ENCODE data around the gene UTS2R.

The UTS2R gene

DNA sequence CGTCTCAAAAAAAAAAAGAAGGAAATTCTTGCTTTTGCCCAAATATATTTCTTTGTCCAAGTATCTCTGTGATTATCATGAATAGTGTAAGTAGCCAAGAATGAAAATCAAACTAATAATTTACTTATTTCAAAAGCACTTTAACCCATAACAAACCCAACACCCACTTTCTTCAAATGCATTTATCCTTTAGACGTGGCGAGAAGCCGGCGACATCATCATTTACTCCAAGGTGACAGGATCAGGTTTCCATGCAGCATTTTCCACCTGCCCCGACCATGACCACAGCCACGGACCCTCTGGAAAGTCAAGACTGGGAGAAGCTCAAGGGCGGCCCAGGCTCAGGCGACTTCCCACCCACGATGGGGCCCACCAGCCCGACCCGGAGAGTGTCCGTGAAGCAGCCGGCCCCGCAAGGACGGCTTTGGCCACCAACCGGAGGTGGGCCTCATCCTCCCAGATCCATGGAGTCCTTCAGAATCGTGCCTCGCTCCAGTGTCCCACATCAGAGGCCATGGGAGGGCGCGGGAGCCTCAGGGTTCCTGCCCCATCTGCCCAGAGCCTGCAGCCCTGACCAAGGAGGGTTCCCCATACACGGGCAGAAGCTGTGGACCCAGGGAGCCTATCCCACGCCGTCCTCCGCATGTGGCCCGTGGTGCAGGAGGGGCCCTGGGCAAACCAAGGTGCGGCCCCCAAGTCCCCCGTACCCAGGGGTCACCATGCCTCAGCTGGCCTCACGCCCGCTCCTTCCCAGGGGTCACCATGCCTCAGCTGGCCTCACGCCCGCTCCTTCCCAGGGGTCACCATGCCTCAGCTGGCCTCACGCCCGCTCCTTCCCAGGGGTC is 18.7 kb downstream of the UTS2R start:
- DNase-seq: no peak

DNA sequence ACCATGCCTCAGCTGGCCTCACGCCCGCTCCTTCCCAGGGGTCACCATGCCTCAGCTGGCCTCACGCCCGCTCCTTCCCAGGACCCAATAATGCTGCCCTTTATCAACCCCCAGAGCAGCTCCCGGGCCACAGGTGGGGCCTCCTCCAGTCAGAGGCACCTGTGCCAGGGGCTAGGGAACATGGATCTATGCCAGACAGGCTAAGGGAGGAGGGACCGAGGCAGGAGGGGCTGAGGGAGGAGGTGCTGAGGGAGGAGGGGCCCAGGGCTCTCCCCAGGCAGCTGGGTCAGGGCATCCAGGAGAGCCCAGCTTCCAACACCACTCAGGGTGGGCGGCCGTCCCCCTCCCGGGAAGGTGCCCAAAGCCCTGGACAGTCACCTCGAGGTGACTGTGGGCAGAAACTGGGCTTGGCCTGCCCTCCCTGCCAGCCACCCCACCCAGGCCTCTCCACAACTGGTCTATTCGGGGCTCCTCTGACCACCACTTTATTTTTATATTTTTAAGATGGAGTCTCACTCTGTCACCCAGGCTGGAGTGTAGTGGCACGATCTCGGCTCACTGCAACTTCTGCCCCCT is 19.4 kb downstream of the UTS2R start:
- no peak for DNase-seq

DNA sequence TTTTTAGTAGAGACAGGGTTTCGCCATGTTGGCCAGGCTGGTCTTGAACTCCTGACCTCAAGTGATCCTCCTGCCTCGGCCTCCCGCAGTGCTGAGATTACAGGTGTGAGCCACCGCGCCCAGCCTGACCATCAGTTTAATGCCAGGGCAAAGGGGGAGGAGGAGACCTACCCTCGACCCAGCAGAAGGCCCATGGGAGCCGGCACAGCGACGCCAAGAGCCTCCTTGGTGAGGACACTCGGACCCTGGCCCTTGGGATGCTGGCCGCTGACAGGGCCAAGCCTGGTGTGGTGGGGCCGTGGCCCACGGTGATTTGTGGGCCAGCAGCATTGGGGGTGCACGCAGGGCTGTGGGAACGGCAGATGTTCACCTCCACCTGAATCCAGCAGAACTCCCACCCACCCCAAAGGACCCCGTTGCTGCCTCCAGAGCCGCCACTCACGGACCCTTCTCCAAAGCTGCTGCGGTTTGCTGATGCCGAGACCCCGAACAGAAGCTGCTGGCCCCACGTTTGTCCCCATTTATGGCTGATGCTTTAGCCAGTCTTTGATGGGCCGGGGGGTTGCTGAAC is 20.0 kb downstream of the UTS2R start:
- DNase-seq: no peak

DNA sequence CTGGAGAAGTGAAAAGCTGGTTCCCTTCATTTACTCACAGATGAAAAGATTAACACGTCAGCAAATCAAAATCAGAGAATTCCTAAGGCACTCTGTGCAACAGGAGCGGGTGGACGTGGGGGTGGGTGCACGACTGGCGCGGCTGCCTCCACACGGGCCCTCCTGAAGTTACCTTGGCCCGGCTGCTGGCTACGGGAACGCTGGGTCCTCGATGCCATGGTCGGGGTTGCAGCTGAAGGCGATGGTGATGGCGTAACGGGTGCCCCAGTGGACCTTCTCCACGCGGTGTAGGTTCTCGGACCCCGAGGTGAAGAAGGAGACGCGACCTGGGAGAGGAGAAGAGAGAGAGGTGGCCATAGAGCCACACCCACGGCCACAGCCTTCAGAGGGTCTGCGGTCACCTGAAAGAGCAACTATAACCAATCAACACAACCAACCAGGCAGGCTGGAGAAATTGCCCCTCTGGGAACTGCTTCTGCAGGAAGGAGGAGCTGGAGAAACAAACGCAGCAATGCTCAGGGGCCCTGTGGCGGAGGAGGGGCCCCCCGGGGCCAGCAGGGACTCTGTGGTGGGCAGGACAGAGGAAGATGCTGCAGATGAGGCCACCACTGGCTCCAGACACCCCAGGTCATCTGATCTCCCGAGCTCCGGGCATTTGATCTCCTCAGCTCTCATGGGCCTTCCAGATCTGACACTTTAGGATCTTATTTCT is 20.8 kb downstream of the UTS2R start:
- no peak for DNase-seq

DNA sequence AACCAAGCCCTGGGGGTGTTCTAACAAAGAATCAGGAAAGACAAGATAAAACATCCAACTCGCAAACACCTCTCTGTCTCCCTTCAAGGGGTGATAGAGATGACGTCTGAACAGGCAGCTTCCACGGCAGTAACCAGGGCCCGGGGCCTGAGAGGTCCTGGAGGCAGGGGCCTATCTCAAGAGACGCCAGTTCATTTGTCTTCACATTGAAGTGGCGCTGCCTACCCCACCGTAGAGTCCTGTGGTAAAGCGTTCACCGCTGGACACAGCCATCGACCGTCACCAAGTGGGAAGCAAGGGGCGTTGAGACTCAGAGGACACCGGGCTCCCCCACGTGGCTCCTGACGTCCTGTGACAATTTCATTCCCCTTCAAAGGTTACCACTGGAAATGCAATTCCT is 21.4 kb downstream of the UTS2R start:
- DNase-seq: no peak

DNA sequence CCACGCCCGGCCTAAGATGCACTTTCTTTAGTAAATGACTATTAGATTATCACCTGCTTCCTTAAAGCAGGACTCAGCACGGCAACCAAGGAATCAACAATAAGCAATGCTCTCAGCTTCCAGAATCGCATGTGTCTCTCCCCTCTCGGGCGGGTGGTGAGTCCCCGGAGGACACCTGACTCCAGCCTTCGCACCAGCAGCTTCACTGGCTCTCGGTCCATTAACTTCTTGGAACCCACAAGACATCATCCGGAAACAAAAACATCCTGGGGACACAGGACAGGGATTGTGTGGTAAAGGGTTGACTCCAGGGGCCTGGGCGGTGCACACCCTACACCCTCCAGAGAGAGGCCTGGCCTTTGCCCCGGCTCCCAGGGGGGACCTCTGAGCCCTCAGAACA is 22.7 kb downstream of the UTS2R start:
- no peak for DNase-seq

DNA sequence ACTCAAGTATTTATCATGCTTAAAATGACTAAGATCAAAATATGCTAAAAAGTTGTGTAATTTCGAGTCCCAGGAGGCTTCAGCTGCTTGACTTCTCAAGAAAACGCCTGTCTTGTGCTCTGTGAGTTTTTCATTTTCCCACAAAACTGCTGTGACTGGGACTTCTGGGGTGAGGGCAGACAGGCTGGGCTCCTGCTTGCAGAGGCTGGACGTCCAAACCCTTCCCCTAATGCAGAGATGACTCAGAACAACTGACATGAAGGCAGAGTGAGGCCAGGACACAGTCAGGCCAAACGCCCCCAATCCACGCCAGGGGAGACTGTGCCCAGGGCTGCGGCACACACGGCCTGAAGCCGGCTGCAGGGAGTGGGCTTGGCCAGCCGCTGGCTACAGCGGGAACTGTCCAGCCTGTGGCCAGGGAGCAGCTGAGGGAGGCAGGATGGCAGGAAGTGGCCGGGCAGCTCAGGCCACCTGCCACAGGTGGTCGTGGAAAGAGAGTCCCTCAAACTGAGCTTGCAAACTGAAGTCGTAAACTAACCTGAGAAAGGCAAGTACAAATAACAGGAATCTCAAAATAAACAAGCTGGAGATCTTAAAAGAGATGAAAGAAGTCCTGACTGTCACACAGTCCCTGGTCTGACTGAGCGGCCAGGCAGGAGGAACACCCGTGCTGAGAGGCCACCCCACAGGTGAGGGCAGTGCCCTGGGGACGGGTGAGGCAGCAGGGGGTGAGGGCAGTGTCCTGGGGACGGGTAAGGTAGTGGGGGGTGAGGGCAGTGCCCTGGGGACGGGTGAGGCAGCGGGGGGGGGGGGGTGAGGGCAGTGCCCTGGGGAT is 25.3 kb downstream of the UTS2R start:
- DNase-seq: peak; percentile 4

DNA sequence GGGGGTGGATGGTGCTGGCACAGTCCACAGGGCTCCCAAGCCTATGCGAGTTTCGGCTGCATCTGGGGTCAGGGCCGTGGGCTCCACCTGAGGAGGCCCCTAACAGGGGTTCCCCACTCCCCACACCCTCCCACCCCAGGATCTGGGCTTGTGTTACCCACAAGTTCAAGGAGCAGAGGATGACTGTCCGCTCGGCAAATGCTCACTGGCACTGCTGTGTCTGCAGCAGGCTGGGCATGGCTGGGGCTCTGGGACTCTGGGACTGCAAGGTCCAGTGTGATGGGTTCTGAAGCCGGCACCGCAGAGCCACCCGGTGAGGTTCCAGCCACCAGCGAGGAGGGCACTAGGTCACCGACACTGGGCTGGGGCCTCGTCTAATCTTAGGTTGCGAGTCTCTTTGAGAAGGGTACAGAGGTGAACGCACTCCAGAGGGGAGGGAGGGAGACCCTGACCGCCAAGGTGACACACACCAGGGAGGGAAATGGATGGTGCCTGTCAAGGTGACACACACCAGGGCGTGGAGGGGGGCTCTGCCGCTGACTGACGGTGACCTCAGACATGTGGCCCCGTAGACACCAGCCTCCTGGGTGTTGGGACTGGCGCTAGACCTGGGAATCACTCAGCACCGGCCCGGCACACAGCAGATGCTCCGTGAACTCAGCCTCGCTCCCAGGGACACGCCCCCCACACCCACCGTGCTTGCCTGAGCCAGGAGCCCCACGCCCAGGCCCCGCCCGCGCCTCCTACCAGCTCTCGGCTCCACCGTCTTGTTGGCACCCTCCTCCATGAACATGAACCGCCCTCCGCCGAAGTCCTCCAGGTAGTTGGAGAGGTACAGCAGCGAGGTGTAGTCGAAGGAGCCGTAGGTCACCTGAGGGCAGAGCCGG is 26.1 kb downstream of the UTS2R start:
- no peak for DNase-seq

DNA sequence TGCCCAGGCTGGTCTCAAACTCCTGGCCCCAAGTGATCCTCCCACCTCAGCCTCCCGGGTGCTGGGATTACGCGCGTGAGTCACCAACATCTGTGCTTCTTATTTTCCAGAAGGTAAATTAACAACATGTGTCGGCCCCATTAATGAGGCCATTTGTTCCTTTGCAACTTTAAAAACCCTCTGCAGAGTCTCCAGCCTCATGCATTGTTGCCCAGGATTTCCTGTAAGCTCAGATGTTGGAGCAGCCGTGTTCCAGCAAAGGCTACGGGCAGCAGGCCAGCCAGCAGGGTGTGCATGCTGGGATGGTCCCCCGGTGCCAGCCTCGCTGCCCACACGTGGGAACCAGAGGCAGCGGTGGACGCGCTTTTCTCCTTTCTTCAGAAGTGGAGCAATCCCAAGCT is 27.5 kb downstream of the UTS2R start:
- DNase-seq: peak; percentile 87

DNA sequence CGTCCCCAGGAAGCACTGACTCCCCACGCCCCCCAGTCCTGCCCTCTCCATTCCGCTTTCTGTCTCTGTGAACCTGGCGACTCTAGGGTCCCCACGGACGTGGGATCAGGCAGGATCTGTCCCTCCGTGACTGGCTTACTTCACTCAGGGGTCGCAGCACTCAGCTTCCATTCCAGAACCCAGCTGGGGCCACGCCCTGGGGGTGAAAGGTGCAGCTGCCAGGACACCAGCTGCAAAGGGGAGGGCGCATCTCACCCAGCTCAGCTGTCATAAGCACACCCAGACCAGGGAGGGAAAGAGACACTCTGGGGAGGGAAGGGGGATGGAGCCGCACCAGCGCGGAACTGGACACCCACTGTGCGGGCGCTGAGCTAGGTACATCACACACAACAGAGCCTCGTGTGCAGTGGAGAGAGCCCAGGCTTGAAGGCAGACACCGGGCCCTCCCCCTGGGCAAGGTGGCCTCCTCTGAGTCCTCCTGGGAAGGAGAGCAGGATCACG is 28.1 kb downstream of the UTS2R start:
- DNase-seq: peak; percentile 81

DNA sequence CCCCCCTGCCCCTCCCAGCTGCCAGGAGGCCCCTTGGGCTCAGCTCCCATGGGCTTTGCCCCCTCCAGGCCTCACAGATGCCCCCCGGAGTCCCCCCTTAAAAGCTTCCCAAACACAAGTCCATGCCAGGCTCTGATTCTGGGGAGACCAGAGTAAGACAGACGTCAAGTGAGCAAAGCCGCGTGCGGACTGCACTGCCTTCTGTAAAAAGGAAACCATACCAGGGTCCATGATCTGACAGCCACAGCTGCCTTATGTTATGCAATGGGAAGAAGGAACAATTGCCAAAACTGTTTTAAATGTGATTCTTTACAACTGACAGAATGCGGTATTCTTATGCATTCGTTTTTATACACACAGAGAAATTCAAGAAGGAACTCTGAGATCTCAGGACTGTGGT is 28.6 kb downstream of the UTS2R start:
- DNase-seq: no peak

DNA sequence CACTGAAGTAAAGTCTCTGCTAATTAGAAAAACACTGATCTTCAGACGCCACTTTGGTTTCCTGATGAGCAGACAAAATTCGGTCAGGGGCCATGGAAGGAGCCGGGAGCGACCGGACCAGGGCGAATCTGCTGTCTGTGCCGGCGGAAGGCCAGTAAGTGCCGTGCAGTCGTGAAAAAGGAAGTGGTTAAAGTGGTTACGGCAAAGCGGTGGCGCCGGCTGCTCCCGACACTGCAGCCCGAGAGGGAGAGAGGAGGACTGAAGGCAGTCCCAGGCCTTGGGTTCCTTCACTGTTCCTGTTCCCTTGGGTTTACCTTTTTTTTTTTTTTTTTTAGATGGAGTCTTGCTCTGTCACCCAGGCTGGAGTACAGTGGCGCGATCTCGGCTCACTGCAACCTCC is 29.3 kb downstream of the UTS2R start:
- DNase-seq: peak; percentile 53

DNA sequence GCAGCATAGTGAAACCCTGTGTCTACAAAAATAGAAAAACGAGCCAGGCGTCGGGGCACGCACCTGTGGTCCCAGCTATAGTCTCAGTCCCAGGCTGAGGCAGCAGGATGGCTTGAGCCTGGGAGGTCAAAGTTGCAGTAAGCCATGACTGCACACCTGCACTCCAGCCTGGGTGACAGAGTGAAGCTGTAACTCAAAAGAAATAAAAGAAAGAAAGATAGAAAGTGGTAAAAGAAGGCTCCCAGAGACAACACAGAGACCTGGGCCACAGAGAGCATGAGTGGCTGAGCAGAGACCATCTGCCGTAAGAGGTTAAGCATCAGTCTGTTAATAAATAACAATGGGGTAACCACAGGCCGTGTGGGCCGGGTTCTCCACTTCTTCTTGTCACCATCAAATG is 31.3 kb downstream of the UTS2R start:
- no peak for DNase-seq

DNA sequence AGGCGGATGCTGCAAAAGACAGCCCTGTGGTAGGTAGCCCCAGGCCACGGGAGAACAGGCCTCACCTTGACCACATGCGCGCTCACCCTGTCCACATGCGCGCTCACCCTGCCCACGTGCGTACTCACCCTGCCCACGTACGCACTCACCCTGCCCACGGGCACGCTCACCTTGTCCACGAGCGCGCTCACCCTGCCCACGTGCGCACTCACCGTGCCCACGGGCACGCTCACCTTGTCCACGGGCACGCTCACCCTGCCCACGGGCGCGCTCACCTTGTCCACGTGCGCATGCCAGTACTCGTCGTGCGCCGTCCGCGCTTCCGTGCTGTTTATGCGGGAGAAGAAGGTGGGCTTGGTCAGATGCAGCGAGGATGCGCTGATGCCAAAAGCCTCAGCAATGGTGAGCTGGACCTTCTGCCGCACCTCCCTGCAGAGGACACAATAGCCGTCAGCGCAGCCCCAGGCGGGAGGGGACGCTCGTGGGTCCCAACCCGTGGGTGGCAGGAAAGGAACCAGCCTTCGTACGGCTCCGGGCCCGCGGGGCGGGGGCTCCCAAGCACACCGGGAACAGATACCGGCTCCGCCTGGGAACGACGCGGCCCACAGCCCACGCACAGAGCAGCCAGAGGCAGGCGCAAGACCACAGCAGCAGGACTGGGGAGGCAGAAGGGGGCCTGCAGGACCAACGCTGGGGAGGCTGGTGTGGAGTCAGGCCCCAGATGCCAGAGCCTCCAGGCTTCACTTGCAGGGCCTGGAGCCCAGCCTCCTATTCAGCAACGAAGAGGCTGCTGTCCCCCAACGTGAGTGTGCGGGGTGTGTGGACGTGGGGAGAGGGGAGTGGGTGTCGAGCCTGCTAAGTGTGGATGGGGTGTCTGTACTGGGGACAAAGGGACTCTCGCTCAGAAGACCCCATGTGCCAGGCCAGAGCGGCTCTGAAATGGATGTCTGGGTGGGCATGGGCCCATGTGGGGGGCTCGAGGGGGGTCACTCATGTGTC is 32.4 kb downstream of the UTS2R start:
- no peak for DNase-seq

DNA sequence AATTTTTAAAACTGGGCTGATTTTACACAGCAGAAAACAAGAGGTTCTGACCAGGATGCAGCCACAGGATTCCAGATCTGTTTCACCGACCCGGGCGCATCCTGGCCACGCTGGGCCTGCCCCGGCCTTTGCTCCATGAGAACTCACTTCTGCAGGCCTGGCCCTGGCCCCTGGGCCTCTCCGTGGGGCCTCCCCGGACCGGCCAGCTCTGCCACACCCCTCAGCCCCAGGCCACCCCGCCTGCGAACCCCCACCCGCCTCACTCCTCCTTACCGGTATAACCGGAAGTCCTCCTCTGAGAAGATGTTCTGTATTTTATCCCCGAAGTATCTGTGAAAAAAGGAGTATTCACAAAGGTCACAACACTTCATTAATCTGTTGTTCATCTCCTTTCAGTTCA is 33.5 kb downstream of the UTS2R start:
- DNase-seq: no peak

DNA sequence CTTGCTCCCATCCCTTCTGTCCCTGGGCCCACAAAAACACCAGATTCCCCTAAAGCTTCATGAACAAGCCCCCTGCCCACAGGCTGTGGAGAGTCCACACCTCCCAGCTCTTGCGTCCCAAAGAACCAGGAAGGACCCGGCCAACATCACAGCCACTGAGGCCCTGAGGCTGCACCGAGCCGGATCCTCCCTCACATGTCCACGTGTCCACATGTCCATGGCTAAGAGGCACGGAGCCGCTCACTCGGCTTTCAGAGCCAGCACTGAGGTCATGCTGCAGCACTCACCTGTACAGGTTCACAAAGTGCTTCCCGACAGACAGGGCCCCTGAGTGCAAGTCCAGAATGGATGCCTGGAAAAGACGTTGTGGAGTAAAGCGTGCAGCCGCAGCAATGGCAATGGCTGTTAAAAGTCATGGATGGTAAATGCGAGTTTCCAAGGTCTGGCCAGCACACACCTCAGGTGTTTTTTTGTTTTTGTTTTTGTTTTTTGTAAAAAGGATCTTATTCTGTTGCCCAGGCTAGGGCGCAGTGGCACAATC is 34.6 kb downstream of the UTS2R start:
- DNase-seq: no peak

DNA sequence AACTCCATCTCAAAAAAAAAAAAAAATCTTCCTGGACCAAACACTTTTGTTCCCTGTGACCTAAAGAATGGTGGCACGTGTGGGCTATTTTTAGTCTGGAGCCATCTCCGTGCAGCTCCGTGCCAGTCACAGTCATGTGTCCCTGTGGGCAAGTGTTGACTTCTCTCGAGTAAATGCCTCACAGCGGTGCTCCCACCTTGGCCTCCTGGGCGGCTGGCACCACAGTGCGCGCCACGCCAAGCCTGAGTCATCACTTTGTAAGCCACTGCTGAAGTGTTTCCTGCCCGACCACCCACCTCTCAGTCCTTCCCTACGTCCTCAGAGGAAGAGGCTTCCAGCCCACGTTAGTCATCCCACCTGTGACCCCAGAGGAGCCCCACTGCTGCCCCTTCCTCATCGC is 35.7 kb downstream of the UTS2R start:
- DNase-seq: no peak

DNA sequence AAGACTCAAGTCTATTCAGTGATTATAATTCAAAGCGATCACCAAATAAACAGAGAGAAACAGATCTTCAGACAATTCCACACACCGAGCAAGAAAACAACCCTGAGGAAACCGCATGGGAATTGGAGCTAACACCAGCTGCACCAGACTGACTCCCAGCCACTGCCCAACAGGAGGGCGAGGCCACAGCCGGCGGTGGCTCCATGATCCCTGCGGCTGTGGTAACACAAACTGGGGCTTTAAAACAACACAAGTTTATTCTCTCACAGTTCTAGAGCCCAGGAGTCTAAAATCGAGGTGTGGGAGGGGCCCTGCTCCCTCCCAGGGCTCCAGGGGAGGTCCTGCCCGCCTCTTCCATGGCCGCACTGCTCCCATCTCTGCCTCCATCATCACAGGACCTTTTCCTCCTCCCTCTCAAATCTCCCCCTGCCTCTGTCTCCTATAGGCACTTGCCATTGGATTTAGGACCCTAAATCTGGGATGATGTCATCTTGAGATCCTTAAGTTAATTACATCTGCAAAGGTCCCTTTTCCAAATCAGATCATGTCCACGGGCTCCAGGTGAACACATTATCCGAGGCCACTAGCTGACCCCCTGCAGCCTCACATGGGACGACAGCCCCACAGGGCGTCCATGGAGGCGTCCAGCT is 36.8 kb downstream of the UTS2R start:
- no peak for DNase-seq

DNA sequence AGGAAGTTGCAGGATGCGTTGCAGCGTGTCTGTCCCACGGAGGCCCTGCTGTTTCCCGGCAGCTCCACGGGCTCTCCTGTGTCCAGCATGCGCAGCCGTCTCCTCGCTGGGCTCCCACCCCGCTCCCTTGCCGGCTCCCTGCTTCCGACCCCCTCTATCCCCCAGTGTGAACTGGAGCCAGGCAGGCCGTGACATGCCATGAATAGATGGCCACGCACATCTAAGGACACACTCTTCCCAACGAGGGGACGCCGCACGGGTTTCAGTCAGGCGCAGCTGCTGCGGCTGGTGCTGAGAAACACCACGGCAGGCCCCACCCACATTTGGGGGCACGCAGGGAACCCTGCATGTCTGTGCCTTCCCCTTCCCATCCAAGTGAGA is 37.4 kb downstream of the UTS2R start:
- no peak for DNase-seq

Measured in femur (tissue), 1 donor.